ENCODE measurements around the gene IL12RB1.
A peak's percentile ranks its signal among the peaks of the same experiment; 100 is the strongest.
"Not testable (repeated sequence)": the region's sequence is repeated elsewhere in the genome, so short reads cannot be mapped to it uniquely, and the experiment has no call there.

Gene IL12RB1

GRCh38 chr19:18110609-18111232 lies 24.0 kb upstream of the IL12RB1 start:
- Histone ChIP-seq H3K36me3 (peaks cover 51% of the 10 kb centered on the region), H3K27me3 (no peaks in the 10 kb centered on the region), H3K9me3 (no peaks in the 10 kb centered on the region), H3K4me1 (ENCODE audit: control insufficient read depth in 1 of 2, insufficient read depth in 1 of 2, low read depth in 1 of 2, low read length in 1 of 2) (peaks cover 74 to 75% of the 10 kb centered on the region in 2 experiments), H3K4me3 (ENCODE audit: low read depth in 1 of 2, low read length in 1 of 2) (peak overlapping the region; percentile 92 to 95), H3K27ac (peak overlapping the region; percentile 98)
- TF ChIP-seq, protein P1, sequence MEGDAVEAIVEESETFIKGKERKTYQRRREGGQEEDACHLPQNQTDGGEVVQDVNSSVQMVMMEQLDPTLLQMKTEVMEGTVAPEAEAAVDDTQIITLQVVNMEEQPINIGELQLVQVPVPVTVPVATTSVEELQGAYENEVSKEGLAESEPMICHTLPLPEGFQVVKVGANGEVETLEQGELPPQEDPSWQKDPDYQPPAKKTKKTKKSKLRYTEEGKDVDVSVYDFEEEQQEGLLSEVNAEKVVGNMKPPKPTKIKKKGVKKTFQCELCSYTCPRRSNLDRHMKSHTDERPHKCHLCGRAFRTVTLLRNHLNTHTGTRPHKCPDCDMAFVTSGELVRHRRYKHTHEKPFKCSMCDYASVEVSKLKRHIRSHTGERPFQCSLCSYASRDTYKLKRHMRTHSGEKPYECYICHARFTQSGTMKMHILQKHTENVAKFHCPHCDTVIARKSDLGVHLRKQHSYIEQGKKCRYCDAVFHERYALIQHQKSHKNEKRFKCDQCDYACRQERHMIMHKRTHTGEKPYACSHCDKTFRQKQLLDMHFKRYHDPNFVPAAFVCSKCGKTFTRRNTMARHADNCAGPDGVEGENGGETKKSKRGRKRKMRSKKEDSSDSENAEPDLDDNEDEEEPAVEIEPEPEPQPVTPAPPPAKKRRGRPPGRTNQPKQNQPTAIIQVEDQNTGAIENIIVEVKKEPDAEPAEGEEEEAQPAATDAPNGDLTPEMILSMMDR (IDR thresholded peaks at IDR 0.05), result no peak

DNA sequence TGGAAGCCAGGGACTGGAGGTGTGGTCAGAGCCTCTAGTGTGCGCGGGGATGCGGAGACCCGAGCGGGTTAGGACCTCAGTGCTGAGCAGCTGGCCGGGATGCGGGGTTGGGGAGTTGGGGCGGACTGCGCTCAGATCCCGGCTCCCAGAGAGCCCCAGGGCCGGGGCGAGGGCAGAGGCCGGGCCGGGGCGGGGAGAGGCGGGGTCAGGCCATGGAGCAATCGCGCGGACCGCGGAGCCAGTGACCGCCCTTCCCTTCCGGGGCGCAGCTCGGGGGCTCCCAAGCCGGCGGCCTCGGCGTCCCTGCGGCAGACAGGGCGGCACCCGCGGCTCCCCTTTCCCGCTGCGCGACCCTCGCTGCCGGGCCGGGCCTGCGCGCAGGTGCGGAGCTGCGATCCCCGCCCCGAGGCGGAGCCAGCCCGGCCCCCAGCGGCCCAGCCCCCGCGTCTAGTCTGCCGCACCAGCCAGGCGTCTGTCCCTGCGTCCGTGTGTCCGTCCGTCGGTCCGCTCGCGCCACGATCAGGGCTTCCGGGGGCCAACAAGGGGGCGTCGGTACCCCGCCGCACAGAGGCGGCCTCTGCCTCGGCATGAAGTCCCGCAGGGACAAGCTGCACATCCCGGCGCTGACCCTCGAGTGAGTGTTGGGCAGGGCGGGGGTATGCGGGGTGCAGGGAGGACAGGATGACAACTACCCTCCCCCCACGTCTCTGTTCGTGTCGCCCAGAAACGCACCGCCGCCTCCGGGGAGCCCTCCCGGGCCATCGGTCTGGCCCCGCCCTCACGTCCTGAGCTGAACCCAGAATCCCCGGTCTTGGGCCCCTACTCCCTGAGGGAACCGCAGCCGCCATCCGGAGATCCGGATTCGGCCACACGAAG lies 23.2 kb upstream of the IL12RB1 start:
- peaks cover 67 to 71% of the 10 kb centered on the region in 2 experiments for H3K4me1 ChIP-seq (ENCODE audit: control insufficient read depth in 1 of 2, insufficient read depth in 1 of 2, low read depth in 1 of 2, low read length in 1 of 2)
- peak overlapping the region; percentile 98 for H3K27ac ChIP-seq
- no peaks in the 10 kb centered on the region for H3K9me3 ChIP-seq
- TF ChIP-seq, protein P1 (IDR thresholded peaks at IDR 0.05), result peak; percentile 21
- H3K4me3 ChIP-seq (ENCODE audit: low read depth in 1 of 2, low read length in 1 of 2), result peak overlapping the region; percentile 92 to 95
- peaks cover 44% of the 10 kb centered on the region for H3K36me3 ChIP-seq
- no peaks in the 10 kb centered on the region for H3K27me3 ChIP-seq

DNA sequence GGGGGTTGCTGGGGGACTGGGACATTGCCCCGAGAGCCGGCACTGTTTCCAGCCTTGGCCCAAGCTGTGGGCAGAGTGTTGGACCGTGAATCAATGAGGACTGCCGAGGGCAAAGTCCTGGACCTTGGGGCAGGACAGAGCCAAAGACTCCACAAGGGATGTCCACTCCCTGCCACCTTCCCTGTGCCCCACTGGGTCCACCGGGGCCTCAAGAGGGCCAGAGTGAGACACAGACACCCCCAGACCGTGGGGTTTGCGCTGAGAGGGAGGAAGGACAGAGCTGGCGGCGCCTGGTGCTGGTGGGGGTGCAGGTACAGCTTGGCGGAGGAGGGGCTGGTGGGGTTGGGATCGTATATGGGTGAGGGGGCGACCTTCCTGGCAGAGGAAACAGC lies 22.6 kb upstream of the IL12RB1 start:
- peaks cover 71% of the 10 kb centered on the region in 2 experiments for H3K4me1 ChIP-seq (ENCODE audit: control insufficient read depth in 1 of 2, insufficient read depth in 1 of 2, low read depth in 1 of 2, low read length in 1 of 2)
- H3K27me3 ChIP-seq, result no peaks in the 10 kb centered on the region
- H3K27ac ChIP-seq, result peak overlapping the region; percentile 98
- peaks cover 37% of the 10 kb centered on the region for H3K36me3 ChIP-seq
- TF ChIP-seq, protein P1 (IDR thresholded peaks at IDR 0.05), result no peak
- H3K9me3 ChIP-seq, result no peaks in the 10 kb centered on the region
- peak overlapping the region; percentile 92 to 95 for H3K4me3 ChIP-seq (ENCODE audit: low read depth in 1 of 2, low read length in 1 of 2)

DNA sequence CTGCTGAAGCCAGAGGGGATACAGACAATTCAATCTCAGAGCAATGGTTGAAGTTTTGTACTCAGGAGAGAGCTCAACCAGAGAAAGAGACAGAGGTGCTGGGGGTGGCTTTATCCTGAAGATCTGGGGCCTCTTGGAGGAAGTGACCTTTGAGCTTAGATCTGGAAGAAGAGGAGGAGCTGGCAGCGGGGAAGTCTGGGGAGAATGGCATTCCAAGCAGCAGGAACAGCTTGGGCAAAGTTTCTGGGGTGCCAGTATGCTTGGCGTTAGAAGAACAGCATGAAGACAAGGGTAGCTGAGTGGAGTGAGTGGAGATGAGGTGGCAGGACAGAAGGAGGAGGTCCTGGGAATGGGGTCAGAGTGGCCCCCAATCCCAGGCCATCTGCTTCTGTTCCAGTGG lies 22.2 kb upstream of the IL12RB1 start:
- H3K27me3 ChIP-seq, result no peaks in the 10 kb centered on the region
- peaks cover 73 to 74% of the 10 kb centered on the region in 2 experiments for H3K4me1 ChIP-seq (ENCODE audit: control insufficient read depth in 1 of 2, insufficient read depth in 1 of 2, low read depth in 1 of 2, low read length in 1 of 2)
- peak overlapping the region; percentile 92 to 95 for H3K4me3 ChIP-seq (ENCODE audit: low read depth in 1 of 2, low read length in 1 of 2)
- H3K27ac ChIP-seq, result peak overlapping the region; percentile 98
- peaks cover 33% of the 10 kb centered on the region for H3K36me3 ChIP-seq
- H3K9me3 ChIP-seq, result no peaks in the 10 kb centered on the region
- TF ChIP-seq, protein P1 (IDR thresholded peaks at IDR 0.05), result no peak

- Histone ChIP-seq H3K9me3 (no peaks in the 10 kb centered on the region), H3K27ac (peak overlapping the region; percentile 98), H3K4me3 (ENCODE audit: low read depth in 1 of 2, low read length in 1 of 2) (peak overlapping the region; percentile 20 to 43), H3K27me3 (no peaks in the 10 kb centered on the region), H3K4me1 (ENCODE audit: control insufficient read depth in 1 of 2, insufficient read depth in 1 of 2, low read depth in 1 of 2, low read length in 1 of 2) (peaks cover 58 to 61% of the 10 kb centered on the region in 2 experiments), H3K36me3 (peaks cover 16% of the 10 kb centered on the region)
- TF ChIP-seq, protein P1 (IDR thresholded peaks at IDR 0.05), result no peak
Observed at GRCh38 chr19:18107235-18107634, 20.5 kb upstream of the IL12RB1 start.

DNA sequence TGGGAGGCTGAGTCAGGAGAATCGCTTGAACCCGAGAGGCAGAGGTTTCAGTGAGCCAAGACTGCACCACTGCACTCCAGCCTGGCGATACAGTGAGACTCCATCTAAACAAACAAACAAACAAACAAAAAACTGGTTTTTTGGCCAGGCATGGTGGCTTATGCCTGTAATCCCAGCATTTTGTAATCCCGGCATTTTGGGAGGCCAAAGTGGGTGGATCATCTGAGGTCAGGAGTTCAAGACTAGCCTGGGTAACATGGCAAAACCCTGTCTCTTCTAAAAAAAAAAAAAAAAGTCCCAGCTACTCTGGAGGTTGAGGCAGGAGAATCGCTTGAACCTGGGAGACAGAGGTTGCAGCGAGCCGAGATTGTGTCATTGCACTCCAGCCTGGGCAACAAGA lies 18.5 kb upstream of the IL12RB1 start:
- H3K9me3 ChIP-seq; H3K4me3 ChIP-seq (ENCODE audit: low read depth in 1 of 2, low read length in 1 of 2); H3K27ac ChIP-seq; H3K36me3 ChIP-seq: not testable (repeated sequence)
- Histone ChIP-seq H3K4me1 (ENCODE audit: control insufficient read depth in 1 of 2, insufficient read depth in 1 of 2, low read depth in 1 of 2, low read length in 1 of 2) (peaks cover 40 to 43% of the 10 kb centered on the region in 2 experiments), H3K27me3 (peaks cover 13% of the 10 kb centered on the region)

Measured in neutrophil (primary cell).